GM12878 (cell line): ENCODE measurements around the gene MPST. TPM values are rescaled to one million over a fixed set of nuclear protein-coding genes. Genes with fewer than 3 reads are reported as not detected.
A peak's percentile ranks its signal among the peaks of the same experiment; 100 is the strongest.

ENCODE experiments used
- ATF7 ChIP-seq: fragments of 450-650 bp; IDR thresholded peaks from 2 replicates; pipeline ENCODE4 v1.6.1; 2016; ENCODE audit warnings: low read depth, mild to moderate bottlenecking
- CBFB ChIP-seq: IDR thresholded peaks from 2 replicates; pipeline ENCODE4 v1.6.1; 2016; ENCODE audit warnings: antibody characterized with exemption, low read depth
- CREB1 ChIP-seq: IDR thresholded peaks from 2 replicates; pipeline ENCODE4 v1.6.1; 2012; ENCODE audit warnings: low read depth, mild to moderate bottlenecking, inconsistent platforms
- ETV6 ChIP-seq, 2 experiments: fragments of 450-650 bp in 1 of 2; IDR thresholded peaks in 1 of 2; conservative IDR thresholded peaks in 1 of 2; 2 replicates each; pipeline ENCODE4 v1.6.1; 2014; ENCODE audit warnings: antibody characterized with exemption in 1 of 2, borderline replicate concordance in 1 of 2, low read depth in 1 of 2, mild to moderate bottlenecking in 1 of 2, moderate library complexity in 1 of 2
- EZH2 ChIP-seq: IDR thresholded peaks from 2 replicates; pipeline ENCODE4 v1.6.1; 2012; ENCODE audit warnings: low read depth, mild to moderate bottlenecking, control low read depth, inconsistent platforms, low read length, borderline replicate concordance; ENCODE audit not compliant: control insufficient read depth
- HDAC6 ChIP-seq: fragments of 200-600 bp; sonication (generic); IDR thresholded peaks from one replicate; pipeline ENCODE4 v1.8.0; 2017; ENCODE audit warnings: antibody characterized with exemption; ENCODE audit not compliant: unreplicated experiment
- IKZF2 ChIP-seq, 2 experiments: fragments of 450-650 bp; IDR thresholded peaks; 2 replicates each; pipeline ENCODE4 v1.6.1; 2017; ENCODE audit warnings: mild to moderate bottlenecking in 2 of 2, moderate library complexity in 2 of 2
- JUND ChIP-seq: IDR thresholded peaks from 2 replicates; pipeline ENCODE4 v1.6.1; 2012; ENCODE audit warnings: low read depth, mild to moderate bottlenecking, low read length, improper control_type of control experiment, moderate library complexity
- KAT2A ChIP-seq: conservative IDR thresholded peaks from 2 replicates; pipeline ENCODE4 v1.6.1; 2011; ENCODE audit warnings: low read depth, low read length; ENCODE audit not compliant: control insufficient read depth
- KLF5 ChIP-seq: fragments of 450-650 bp; IDR thresholded peaks from 2 replicates; pipeline ENCODE4 v1.6.1; 2014; ENCODE audit warnings: mild to moderate bottlenecking; ENCODE audit not compliant: partially characterized antibody
- MTA2 ChIP-seq: fragments of 450-650 bp; IDR thresholded peaks from 2 replicates; pipeline ENCODE4 v1.6.1; 2016; ENCODE audit warnings: low read depth, mild to moderate bottlenecking, moderate library complexity
- MXI1 ChIP-seq: fragments of 150-350 bp; IDR thresholded peaks from 2 replicates; pipeline ENCODE4 v1.6.1; 2011; ENCODE audit warnings: low read depth, mild to moderate bottlenecking, inconsistent platforms, low read length, improper control_type of control experiment
- MYC ChIP-seq: IDR thresholded peaks from 2 replicates; pipeline ENCODE4 v1.6.1; 2011; ENCODE audit warnings: mild to moderate bottlenecking, low read length, moderate library complexity, inconsistent platforms; ENCODE audit not compliant: insufficient read depth, insufficient replicate concordance, insufficient read length, severe bottlenecking
- NFXL1 ChIP-seq: fragments of 450-650 bp; IDR thresholded peaks from 2 replicates; pipeline ENCODE4 v1.6.1; 2017; ENCODE audit warnings: antibody characterized with exemption, mild to moderate bottlenecking, borderline replicate concordance
- NR2C2 ChIP-seq: IDR thresholded peaks from 2 replicates; pipeline ENCODE4 v1.6.1; 2011; ENCODE audit warnings: borderline replicate concordance, low read depth; ENCODE audit not compliant: control insufficient read depth, insufficient read length
- PAX5 ChIP-seq: IDR thresholded peaks from 2 replicates; pipeline ENCODE4 v1.6.1; 2011; ENCODE audit warnings: low read depth, low read length, borderline replicate concordance
- RCOR1 ChIP-seq: conservative IDR thresholded peaks from 2 replicates; pipeline ENCODE4 v1.6.1; 2012; ENCODE audit warnings: low read depth, low read length, improper control_type of control experiment
- SP1 ChIP-seq: IDR thresholded peaks from one replicate; pipeline ENCODE4 v1.6.1; 2011; ENCODE audit warnings: low read depth, low read length
- SUZ12 ChIP-seq: fragments of 200-600 bp; sonication (generic); IDR thresholded peaks from one replicate; pipeline ENCODE4 v1.6.1; 2018; ENCODE audit warnings: antibody characterized with exemption, mild to moderate bottlenecking; ENCODE audit not compliant: unreplicated experiment
- TAF1 ChIP-seq: IDR thresholded peaks from 2 replicates; pipeline ENCODE4 v1.6.1; 2011; ENCODE audit warnings: mild to moderate bottlenecking, low read depth, low read length, borderline replicate concordance
- ZNF217 ChIP-seq: fragments of 450-650 bp; IDR thresholded peaks from 2 replicates; pipeline ENCODE4 v1.6.1; 2017; ENCODE audit warnings: antibody characterized with exemption, mild to moderate bottlenecking
- ZNF384 ChIP-seq: IDR thresholded peaks from 2 replicates; pipeline ENCODE4 v1.6.1; 2012; ENCODE audit warnings: low read depth, mild to moderate bottlenecking, low read length, improper control_type of control experiment, borderline replicate concordance
- ZZZ3 ChIP-seq: IDR thresholded peaks from 2 replicates; pipeline ENCODE4 v1.6.1; 2011; ENCODE audit warnings: low read depth; ENCODE audit not compliant: control insufficient read depth, insufficient read length
- polyA plus RNA-seq, 11 experiments: library from polyadenylated mRNA; depleted of rRNA in 4 of 11; unstranded in 6 of 11; stranded (reverse) in 5 of 11; fragments of >200 nt; fragmentation: Nextera tagmentation in 4 of 11; fragmentation: Illumina TruSeq in 1 of 11; extraction: Ambion mirVana in 4 of 11; extraction: Trizol in 1 of 11; gene quantifications; 1 replicate in 1 of 11; 2 replicates in 10 of 11; pipeline versions ENCODE4 v1.2.1 to v1.2.3, GENCODE V29; 2011 to 2016; ENCODE audit warnings: inconsistent platforms in 2 of 11, missing spikeins in 2 of 11, low read depth in 1 of 11
- total RNA-seq, 4 experiments: library from RNA; depleted of rRNA in 3 of 4; stranded (reverse); fragments of >200 nt in 3 of 4; fragmentation: Illumina TruSeq in 1 of 4; extraction: Trizol in 1 of 4; gene quantifications; 2 replicates each; pipeline versions ENCODE4 v1.2.1 to v1.2.3, GENCODE V29; 2013 to 2021
- TF ChIP-seq, protein P1 (sequence below): fragments of 450-650 bp; formaldehyde crosslinking; IDR thresholded peaks from 2 replicates; pipeline ENCODE4 v1.5.0; 2022; ENCODE audit warnings: mild to moderate bottlenecking, missing genetic modification characterization
- TF ChIP-seq, protein P2 (sequence below): fragments of 450-650 bp; IDR thresholded peaks from 2 replicates; pipeline ENCODE4 v1.6.1; 2018; ENCODE audit warnings: mild to moderate bottlenecking, low read depth, moderate library complexity; ENCODE audit not compliant: partially characterized antibody

The MPST gene
- total and polyA plus RNA-seq, 10 of the 15 experiments (the other 5 are each of a cell fraction or from before 2014, with no cell fraction given) = 0.95 to 88.7 (median 38.5) TPM

DNA sequence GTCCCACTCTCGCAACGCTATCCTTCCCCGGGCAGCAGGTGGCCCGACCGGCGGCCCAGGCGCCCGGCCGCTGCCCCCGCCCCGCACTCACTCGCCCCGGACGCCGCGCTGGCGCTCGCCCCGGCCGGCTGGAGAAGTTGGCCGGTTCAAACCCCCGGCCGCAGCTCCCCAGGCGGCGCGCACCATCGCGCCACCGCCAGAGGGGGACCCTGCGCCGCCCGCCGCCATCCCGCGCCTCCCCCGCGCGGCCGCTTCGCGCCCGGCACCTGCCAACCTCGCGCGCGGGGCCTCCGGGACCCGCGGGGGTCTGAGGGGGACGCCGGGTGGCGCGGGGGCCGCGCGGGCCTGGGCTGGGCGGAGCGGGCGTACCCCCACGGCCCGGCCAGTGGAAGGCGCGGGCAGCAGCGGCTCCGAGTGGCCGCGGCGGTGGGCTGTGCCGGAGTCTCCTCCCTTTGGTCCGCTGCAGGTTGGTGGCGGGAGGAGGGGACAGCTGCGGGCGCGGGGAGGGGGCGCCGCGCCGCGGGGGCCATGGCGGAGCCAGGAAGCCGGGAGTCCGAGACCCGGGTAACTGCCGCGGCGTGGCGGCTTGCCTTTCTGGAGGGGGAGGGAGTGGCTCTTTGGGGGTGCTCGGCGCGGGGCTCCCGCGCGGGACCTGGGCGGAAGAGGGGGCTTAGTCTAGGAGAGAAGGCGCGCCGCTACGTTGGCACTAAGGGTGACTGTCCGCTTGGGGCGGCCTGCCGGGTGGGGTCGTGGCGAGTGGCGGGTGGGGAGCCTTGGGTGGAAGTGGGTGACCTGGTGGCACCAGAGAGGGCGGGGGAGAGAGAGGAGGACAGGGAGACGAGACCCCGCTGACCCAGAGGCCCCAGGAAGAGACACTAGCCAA lies at the start of gene MPST, which contains the start of gene TST (continued):
- TF ChIP-seq IKZF2 (IDR thresholded peaks at IDR 0.05) (no peak), SP1 (no peak), KLF5 (peak; percentile 98), ATF7 (no peak), NR2C2 (no peak), ETV6 (conservative IDR thresholded peaks at IDR 0.05 in 1 of 2, IDR thresholded peaks at IDR 0.05 in 1 of 2; ENCODE audit: borderline replicate concordance in 1 of 2, low read depth in 1 of 2) (no peak), JUND (peak; percentile 95; the same call in 1 of the 2 replicates), MTA2 (no peak), SUZ12 (no peak), KAT2A (no peak), RCOR1 (no peak), ZZZ3 (no peak), ZNF384 (no peak), HDAC6 (no peak), EZH2 (no peak), TAF1 (peak; percentile 71; the same call in 1 of the 2 replicates), ZNF217 (peak; percentile 43; the same call in 1 of the 2 replicates), MXI1 (no peak), MYC (no peak), NFXL1 (no peak), CREB1 (no peak), PAX5 (no peak), CBFB (no peak)
- TF ChIP-seq, protein P1, sequence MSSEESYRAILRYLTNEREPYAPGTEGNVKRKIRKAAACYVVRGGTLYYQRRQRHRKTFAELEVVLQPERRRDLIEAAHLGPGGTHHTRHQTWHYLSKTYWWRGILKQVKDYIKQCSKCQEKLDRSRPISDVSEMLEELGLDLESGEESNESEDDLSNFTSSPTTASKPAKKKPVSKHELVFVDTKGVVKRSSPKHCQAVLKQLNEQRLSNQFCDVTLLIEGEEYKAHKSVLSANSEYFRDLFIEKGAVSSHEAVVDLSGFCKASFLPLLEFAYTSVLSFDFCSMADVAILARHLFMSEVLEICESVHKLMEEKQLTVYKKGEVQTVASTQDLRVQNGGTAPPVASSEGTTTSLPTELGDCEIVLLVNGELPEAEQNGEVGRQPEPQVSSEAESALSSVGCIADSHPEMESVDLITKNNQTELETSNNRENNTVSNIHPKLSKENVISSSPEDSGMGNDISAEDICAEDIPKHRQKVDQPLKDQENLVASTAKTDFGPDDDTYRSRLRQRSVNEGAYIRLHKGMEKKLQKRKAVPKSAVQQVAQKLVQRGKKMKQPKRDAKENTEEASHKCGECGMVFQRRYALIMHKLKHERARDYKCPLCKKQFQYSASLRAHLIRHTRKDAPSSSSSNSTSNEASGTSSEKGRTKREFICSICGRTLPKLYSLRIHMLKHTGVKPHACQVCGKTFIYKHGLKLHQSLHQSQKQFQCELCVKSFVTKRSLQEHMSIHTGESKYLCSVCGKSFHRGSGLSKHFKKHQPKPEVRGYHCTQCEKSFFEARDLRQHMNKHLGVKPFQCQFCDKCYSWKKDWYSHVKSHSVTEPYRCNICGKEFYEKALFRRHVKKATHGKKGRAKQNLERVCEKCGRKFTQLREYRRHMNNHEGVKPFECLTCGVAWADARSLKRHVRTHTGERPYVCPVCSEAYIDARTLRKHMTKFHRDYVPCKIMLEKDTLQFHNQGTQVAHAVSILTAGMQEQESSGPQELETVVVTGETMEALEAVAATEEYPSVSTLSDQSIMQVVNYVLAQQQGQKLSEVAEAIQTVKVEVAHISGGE (CRISPR knock-in tag) = no peak
- TF ChIP-seq, protein P2, sequence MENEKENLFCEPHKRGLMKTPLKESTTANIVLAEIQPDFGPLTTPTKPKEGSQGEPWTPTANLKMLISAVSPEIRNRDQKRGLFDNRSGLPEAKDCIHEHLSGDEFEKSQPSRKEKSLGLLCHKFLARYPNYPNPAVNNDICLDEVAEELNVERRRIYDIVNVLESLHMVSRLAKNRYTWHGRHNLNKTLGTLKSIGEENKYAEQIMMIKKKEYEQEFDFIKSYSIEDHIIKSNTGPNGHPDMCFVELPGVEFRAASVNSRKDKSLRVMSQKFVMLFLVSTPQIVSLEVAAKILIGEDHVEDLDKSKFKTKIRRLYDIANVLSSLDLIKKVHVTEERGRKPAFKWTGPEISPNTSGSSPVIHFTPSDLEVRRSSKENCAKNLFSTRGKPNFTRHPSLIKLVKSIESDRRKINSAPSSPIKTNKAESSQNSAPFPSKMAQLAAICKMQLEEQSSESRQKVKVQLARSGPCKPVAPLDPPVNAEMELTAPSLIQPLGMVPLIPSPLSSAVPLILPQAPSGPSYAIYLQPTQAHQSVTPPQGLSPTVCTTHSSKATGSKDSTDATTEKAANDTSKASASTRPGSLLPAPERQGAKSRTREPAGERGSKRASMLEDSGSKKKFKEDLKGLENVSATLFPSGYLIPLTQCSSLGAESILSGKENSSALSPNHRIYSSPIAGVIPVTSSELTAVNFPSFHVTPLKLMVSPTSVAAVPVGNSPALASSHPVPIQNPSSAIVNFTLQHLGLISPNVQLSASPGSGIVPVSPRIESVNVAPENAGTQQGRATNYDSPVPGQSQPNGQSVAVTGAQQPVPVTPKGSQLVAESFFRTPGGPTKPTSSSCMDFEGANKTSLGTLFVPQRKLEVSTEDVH = no peak
